ENCODE measurements around the gene LARGE1. TPM values are rescaled to one million over a fixed set of nuclear protein-coding genes. Genes with fewer than 3 reads are reported as not detected.
"Not testable (repeated sequence)": the region's sequence is repeated elsewhere in the genome, so short reads cannot be mapped to it uniquely, and the experiment has no call there.

Gene LARGE1
- total RNA-seq, 2 donors from 2014 or later, result 1.1 to 1.5 TPM

GRCh38 chr22:33582822-33583400, 337.4 kb downstream of the LARGE1 start:
- no peak overlapping the region for H3K27ac Mint-ChIP-seq
- H3K36me3 Mint-ChIP-seq, result no peaks in the 10 kb centered on the region
- no peak for ATAC-seq
- no peak for DNase-seq (ENCODE audit: low spot score in 2 of 2)
- H3K9me3 Mint-ChIP-seq, result peaks cover 0 to 4% of the 10 kb centered on the region in 2 donors

GRCh38 chr22:33580310-33580709, 340.0 kb downstream of the LARGE1 start:
- Mint-ChIP-seq H3K36me3 (no peaks in the 10 kb centered on the region), H3K9me3 (peaks cover 0 to 4% of the 10 kb centered on the region in 2 donors), H3K27ac (no peak overlapping the region)
- ATAC-seq, result no peak
- DNase-seq (ENCODE audit: low spot score in 2 of 2), result no peak

GRCh38 chr22:33579448-33580093, 340.7 kb downstream of the LARGE1 start:
- peaks cover 0 to 4% of the 10 kb centered on the region in 2 donors for H3K9me3 Mint-ChIP-seq
- ATAC-seq (peak; percentile 33 to 68), DNase-seq (ENCODE audit: low spot score in 2 of 2) (peak in 1 of 2 donors; percentile 63)
- no peaks in the 10 kb centered on the region for H3K36me3 Mint-ChIP-seq
- H3K27ac Mint-ChIP-seq, result no peak overlapping the region

- Mint-ChIP-seq H3K9me3 (peaks cover 0 to 4% of the 10 kb centered on the region in 2 donors), H3K36me3 (no peaks in the 10 kb centered on the region), H3K27ac (no peak overlapping the region)
- ATAC-seq (no peak), DNase-seq (ENCODE audit: low spot score in 2 of 2) (no peak)
These were observed 341.5 kb downstream of the LARGE1 start for GRCh38 chr22:33578752-33579151.

- ATAC-seq (no peak), DNase-seq (ENCODE audit: low spot score in 2 of 2) (no peak)
- Mint-ChIP-seq H3K36me3 (no peaks in the 10 kb centered on the region), H3K9me3 (peaks cover 0 to 2% of the 10 kb centered on the region in 2 donors), H3K27ac (no peak overlapping the region)
These were observed 342.3 kb downstream of the LARGE1 start for GRCh38 chr22:33577862-33578411.

- no peak overlapping the region for H3K27ac Mint-ChIP-seq
- no peaks in the 10 kb centered on the region for H3K9me3 Mint-ChIP-seq
- ATAC-seq (no peak), DNase-seq (ENCODE audit: low spot score in 2 of 2) (no peak)
- H3K36me3 Mint-ChIP-seq, result no peaks in the 10 kb centered on the region
These were observed 344.1 kb downstream of the LARGE1 start for GRCh38 chr22:33576205-33576604.

- no peak for ATAC-seq
- H3K27ac Mint-ChIP-seq, result no peak overlapping the region
- no peaks in the 10 kb centered on the region for H3K36me3 Mint-ChIP-seq
- no peaks in the 10 kb centered on the region for H3K9me3 Mint-ChIP-seq
- DNase-seq (ENCODE audit: low spot score in 2 of 2), result no peak
These were observed 344.5 kb downstream of the LARGE1 start for GRCh38 chr22:33575771-33576170.

GRCh38 chr22:33575041-33575440, 345.2 kb downstream of the LARGE1 start:
- Mint-ChIP-seq H3K36me3 (no peaks in the 10 kb centered on the region), H3K9me3 (no peaks in the 10 kb centered on the region), H3K27ac (no peak overlapping the region)
- DNase-seq (ENCODE audit: low spot score in 2 of 2) (no peak), ATAC-seq (no peak)

- no peaks in the 10 kb centered on the region for H3K36me3 Mint-ChIP-seq
- H3K9me3 Mint-ChIP-seq, result no peaks in the 10 kb centered on the region
- no peak for DNase-seq (ENCODE audit: low spot score in 2 of 2)
- H3K27ac Mint-ChIP-seq, result no peak overlapping the region
- ATAC-seq, result no peak
These were observed 346.8 kb downstream of the LARGE1 start for GRCh38 chr22:33573479-33573878.

- ATAC-seq (no peak), DNase-seq (ENCODE audit: low spot score in 2 of 2) (no peak)
- Mint-ChIP-seq H3K36me3 (no peaks in the 10 kb centered on the region), H3K9me3 (no peaks in the 10 kb centered on the region), H3K27ac (no peak overlapping the region)
These were observed 348.2 kb downstream of the LARGE1 start for GRCh38 chr22:33572086-33572485.

- Mint-ChIP-seq H3K27ac (no peak overlapping the region), H3K36me3 (no peaks in the 10 kb centered on the region), H3K9me3 (no peaks in the 10 kb centered on the region)
- no peak for DNase-seq (ENCODE audit: low spot score in 2 of 2)
- no peak for ATAC-seq
These were observed 350.2 kb downstream of the LARGE1 start for GRCh38 chr22:33570110-33570509.

- Mint-ChIP-seq H3K36me3 (peaks cover 0 to 3% of the 10 kb centered on the region in 2 donors), H3K27ac (peak overlapping the region in 1 of 2 donors; percentile 29), H3K9me3 (no peaks in the 10 kb centered on the region)
- DNase-seq (ENCODE audit: low spot score in 2 of 2), result no peak
- ATAC-seq, result no peak
These were observed 350.7 kb downstream of the LARGE1 start for GRCh38 chr22:33569559-33569958.

GRCh38 chr22:33569018-33569417, 351.3 kb downstream of the LARGE1 start:
- Mint-ChIP-seq H3K36me3 (peaks cover 0 to 5% of the 10 kb centered on the region in 2 donors), H3K9me3 (no peaks in the 10 kb centered on the region), H3K27ac (no peak overlapping the region)
- no peak for DNase-seq (ENCODE audit: low spot score in 2 of 2)
- no peak for ATAC-seq

GRCh38 chr22:33566495-33566894, 353.8 kb downstream of the LARGE1 start:
- not testable (repeated sequence) for ATAC-seq; H3K9me3 Mint-ChIP-seq; DNase-seq (ENCODE audit: low spot score in 2 of 2)
- Mint-ChIP-seq H3K27ac (peak overlapping the region in 1 of 2 donors; percentile 79), H3K36me3 (peaks cover 0 to 12% of the 10 kb centered on the region in 2 donors)

GRCh38 chr22:33565580-33565995, 354.7 kb downstream of the LARGE1 start:
- Mint-ChIP-seq H3K36me3 (peaks cover 0 to 12% of the 10 kb centered on the region in 2 donors), H3K9me3 (peaks cover 0 to 5% of the 10 kb centered on the region in 2 donors), H3K27ac (peak overlapping the region in 1 of 2 donors; percentile 46)
- ATAC-seq (peak; percentile 79 to 92), DNase-seq (ENCODE audit: low spot score in 2 of 2) (peak in 1 of 2 donors; percentile 13)

- ATAC-seq, result no peak
- peaks cover 0 to 5% of the 10 kb centered on the region in 2 donors for H3K9me3 Mint-ChIP-seq
These were observed 355.6 kb downstream of the LARGE1 start for GRCh38 chr22:33564683-33565082.

GRCh38 chr22:33563220-33563964, 356.9 kb downstream of the LARGE1 start:
- H3K9me3 Mint-ChIP-seq, result peaks cover 0 to 5% of the 10 kb centered on the region in 2 donors
- DNase-seq (ENCODE audit: low spot score in 2 of 2) (no peak), ATAC-seq (no peak)
- no peak overlapping the region for H3K27ac Mint-ChIP-seq
- H3K36me3 Mint-ChIP-seq, result peaks cover 0 to 12% of the 10 kb centered on the region in 2 donors

More at GRCh38 chr22:33564683-33565082, 355.6 kb downstream of the LARGE1 start:
- DNase-seq (ENCODE audit: low spot score in 2 of 2), result no peak
- peaks cover 0 to 12% of the 10 kb centered on the region in 2 donors for H3K36me3 Mint-ChIP-seq
- H3K27ac Mint-ChIP-seq, result no peak overlapping the region
